Epithelial cell of proximal tubule (primary cell): ENCODE measurements around the gene DNAJB11. TPM values are rescaled to one million over a fixed set of nuclear protein-coding genes. Genes with fewer than 3 reads are reported as not detected.
"Not testable (repeated sequence)": the region's sequence is repeated elsewhere in the genome, so short reads cannot be mapped to it uniquely, and the experiment has no call there.

ENCODE experiments used
- DNase-seq: peaks from one replicate; pipeline ENCODE4 v3.0.0-alpha.2; 2011; ENCODE audit warnings: low read depth
- H3K4me3 ChIP-seq: 2 replicates; pipeline ENCODE4 v1.5.1; 2011; ENCODE audit warnings: low read depth, mild to moderate bottlenecking, low read length
- CTCF ChIP-seq: conservative IDR thresholded peaks from 2 replicates; pipeline ENCODE4 v1.5.1; 2012; ENCODE audit warnings: low read depth, mild to moderate bottlenecking, low read length
- total RNA-seq: library from RNA; depleted of rRNA; stranded (reverse); fragments of >200 nt; gene quantifications from 2 replicates; pipeline ENCODE4 v1.2.3, GENCODE V29; 2015

The DNAJB11 gene
- total RNA-seq, 1 donor from 2014 or later: 96.3 TPM

GRCh38 chr3:186577521-186577920 lies 7.0 kb downstream of the DNAJB11 start:
- no peak for TF ChIP-seq CTCF
- H3K4me3 ChIP-seq: no peak overlapping the region
- no peak for DNase-seq

- no peak for TF ChIP-seq CTCF
- no peak overlapping the region for H3K4me3 ChIP-seq
- DNase-seq: no peak
These were observed 10.3 kb downstream of the DNAJB11 start for GRCh38 chr3:186580785-186581184.

- no peak for DNase-seq
- TF ChIP-seq CTCF: no peak
- H3K4me3 ChIP-seq: no peak overlapping the region
These were observed 12.0 kb downstream of the DNAJB11 start for GRCh38 chr3:186582541-186582940.

GRCh38 chr3:186583831-186584230 lies 13.3 kb downstream of the DNAJB11 start:
- no peak for TF ChIP-seq CTCF
- H3K4me3 ChIP-seq: no peak overlapping the region
- no peak for DNase-seq

DNA sequence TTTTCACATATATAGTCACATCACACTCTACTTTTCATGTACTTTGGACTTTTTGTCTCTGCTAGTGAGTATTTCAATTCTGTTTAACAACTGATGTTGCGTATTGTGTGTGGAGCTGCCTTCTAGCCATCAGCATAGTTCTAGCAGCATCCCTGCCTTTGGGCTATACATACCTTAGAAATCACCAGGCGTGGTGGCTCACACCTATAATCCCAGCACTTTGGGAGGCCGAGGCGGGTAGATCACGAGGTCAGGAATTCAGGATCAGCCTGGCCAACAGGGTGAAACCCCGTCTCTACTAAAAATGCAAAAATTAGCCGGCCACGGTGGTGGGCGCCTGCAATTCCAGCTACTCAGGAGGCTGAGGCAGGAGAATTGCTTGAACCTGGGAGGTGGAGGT lies 15.7 kb downstream of the DNAJB11 start:
- DNase-seq, H3K4me3 ChIP-seq: not testable (repeated sequence)

DNA sequence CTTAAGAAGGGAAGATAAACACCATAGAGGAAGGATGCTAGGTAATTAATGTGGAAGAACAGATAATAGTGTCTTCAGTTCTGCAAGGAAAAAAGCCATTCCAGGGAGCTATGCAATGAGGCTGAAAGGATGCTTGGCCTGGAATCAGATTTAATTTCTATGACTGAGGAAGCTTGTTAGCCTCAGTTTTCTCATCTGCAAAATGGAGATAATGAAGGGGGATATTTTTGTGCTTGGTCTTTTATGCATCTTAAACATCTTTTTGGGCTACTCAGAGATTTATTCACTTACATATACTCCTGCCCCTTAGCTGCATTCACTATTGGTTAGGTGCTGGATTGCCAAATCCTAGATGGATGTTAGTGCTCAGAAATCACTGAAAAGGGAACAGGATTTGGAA lies 16.7 kb downstream of the DNAJB11 start:
- H3K4me3 ChIP-seq: no peak overlapping the region
- DNase-seq: no peak
- no peak for TF ChIP-seq CTCF

- no peak for TF ChIP-seq CTCF
- no peak for DNase-seq
- no peak overlapping the region for H3K4me3 ChIP-seq
These were observed 18.1 kb downstream of the DNAJB11 start for GRCh38 chr3:186588632-186589031.

DNA sequence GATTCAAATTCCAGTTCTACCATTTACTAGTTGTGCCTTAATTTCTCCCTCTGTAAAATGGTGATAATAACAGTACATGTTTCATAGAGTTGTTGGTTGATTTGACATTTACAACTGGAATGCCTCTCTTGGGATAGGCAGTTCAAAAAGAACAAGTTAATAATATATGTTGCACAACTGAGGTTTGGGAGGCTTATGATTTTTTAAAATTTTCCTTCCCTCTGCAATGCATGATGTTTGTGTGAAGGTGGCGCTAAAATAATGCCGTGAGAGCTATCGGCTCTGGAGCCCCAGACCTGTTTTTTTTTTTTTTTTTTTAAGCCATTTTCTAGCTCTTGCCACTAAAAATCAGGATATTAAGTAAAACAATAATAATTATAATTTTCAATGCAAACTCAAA lies 18.6 kb downstream of the DNAJB11 start:
- no peak for DNase-seq
- TF ChIP-seq CTCF: peak; percentile 55
- H3K4me3 ChIP-seq: no peak overlapping the region
